RWPE1 (cell line): Measurements from ENCODE around the gene BPIFA3.

Experiments used
- CTCF ChIA-PET: fragments of 350-600 bp; sonication (Branson Sonifier 250); formaldehyde crosslinking; extraction: SDS; loops from one replicate; lab custom pipeline; 2021; lab: Yijun Ruan, JAX
- POLR2A ChIA-PET: fragments of 400-600 bp; formaldehyde crosslinking; extraction: SDS; loops from one replicate; lab custom pipeline; 2020; ENCODE audit warnings: antibody characterized with exemption; ENCODE audit not compliant: low non-redundant PET; lab: Yijun Ruan, JAX
- DNase-seq: peaks from one replicate; pipeline ENCODE4 v3.0.0; 2012; ENCODE audit warnings: low spot score
- H3K27ac ChIP-seq: fragments of 450-650 bp; 2 replicates; pipeline ENCODE4 v1.5.1; 2017
- TF ChIP-seq, protein P1 (sequence below): fragments of 450-650 bp; conservative IDR thresholded peaks from 2 replicates; pipeline ENCODE4 v1.5.1; 2017; ENCODE audit warnings: low read depth, mild to moderate bottlenecking

The BPIFA3 gene

DNA sequence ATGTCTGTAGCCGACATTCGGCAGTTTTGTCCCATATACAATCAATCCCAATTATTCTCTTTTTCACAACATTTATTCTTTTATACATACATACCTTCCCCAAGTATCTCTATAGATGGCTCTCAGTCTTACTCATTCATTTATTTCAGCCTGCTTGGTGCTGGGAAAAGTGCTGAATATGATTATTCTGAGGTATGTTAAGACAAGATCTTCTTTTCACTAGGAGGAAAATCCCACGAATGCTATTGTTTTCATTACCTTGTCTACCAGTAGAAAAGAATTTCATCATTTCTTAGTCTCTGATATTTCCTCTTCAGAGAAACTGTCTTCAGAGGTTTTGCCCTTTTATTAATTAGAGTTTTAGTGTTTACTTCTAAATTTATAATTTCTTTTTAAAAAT, 13.7 kb upstream of the BPIFA3 start:
- no peak for DNase-seq
- POLR2A ChIA-PET, result interaction anchor here (0.7 kb wide), 1 partner anchor 291 kb away, joined by 3 read pairs; no protein-coding TSS in a partner anchor

DNA sequence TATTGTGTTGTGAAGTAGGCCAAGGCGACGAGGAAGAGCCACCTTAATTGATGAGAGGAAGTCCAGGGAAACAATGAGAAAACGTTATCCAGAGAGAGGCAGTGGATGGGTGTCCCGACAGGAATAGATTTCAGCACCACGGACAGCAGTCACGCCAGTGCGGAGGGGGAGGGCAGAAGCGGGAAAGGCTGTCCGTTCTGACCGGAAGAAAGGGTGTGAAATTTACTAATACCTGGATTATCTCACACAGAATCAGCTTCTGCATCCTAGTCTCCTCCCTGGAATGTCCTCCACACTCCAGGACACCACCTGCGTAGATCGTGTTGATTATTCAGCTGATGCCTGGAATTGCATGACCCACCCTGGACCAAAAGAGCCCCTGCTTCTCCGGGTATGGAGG, 7.4 kb upstream of the BPIFA3 start:
- CTCF ChIA-PET, result interaction anchor here (0.6 kb wide), 1 partner anchor 18 kb away, joined by 3 read pairs; no protein-coding TSS in a partner anchor
- DNase-seq, result peak; percentile 91
- no peak overlapping the region for H3K27ac ChIP-seq
- TF ChIP-seq, protein P1, sequence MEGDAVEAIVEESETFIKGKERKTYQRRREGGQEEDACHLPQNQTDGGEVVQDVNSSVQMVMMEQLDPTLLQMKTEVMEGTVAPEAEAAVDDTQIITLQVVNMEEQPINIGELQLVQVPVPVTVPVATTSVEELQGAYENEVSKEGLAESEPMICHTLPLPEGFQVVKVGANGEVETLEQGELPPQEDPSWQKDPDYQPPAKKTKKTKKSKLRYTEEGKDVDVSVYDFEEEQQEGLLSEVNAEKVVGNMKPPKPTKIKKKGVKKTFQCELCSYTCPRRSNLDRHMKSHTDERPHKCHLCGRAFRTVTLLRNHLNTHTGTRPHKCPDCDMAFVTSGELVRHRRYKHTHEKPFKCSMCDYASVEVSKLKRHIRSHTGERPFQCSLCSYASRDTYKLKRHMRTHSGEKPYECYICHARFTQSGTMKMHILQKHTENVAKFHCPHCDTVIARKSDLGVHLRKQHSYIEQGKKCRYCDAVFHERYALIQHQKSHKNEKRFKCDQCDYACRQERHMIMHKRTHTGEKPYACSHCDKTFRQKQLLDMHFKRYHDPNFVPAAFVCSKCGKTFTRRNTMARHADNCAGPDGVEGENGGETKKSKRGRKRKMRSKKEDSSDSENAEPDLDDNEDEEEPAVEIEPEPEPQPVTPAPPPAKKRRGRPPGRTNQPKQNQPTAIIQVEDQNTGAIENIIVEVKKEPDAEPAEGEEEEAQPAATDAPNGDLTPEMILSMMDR, result no peak
- POLR2A ChIA-PET, result no interaction called here

More for the DNA sequence above, 13.7 kb upstream of the BPIFA3 start:
- no peak overlapping the region for H3K27ac ChIP-seq
- CTCF ChIA-PET, result no interaction called here
- TF ChIP-seq, protein P1, result no peak

DNA sequence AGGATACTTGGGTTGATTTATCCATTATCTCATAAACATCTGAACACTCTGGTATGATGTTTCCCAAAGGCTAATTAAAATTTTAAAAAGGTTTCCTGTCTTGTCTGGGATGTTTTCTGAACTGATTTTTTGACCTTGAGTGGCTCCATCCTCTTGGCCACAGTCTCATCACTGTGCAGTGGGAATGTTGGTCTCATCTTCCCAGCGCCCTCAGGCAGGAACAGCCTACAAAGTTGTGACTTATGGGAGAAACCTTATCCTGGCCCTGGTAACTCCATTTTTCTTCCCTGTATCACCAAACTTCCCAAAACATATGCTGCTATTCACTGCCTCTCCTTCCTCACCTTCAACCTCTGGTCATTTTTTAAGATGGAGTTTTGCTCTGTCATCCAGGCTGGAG, 6.8 kb upstream of the BPIFA3 start:
- ChIA-PET POLR2A (interaction anchor here (0.6 kb wide), 1 partner anchor 52 kb away, joined by 4 read pairs; no protein-coding TSS in a partner anchor), CTCF (interaction anchor here (0.6 kb wide), 1 partner anchor 19 kb away, joined by 3 read pairs; no protein-coding TSS in a partner anchor)
- DNase-seq, result no peak
- H3K27ac ChIP-seq, result no peak overlapping the region
- TF ChIP-seq, protein P1, result no peak

DNA sequence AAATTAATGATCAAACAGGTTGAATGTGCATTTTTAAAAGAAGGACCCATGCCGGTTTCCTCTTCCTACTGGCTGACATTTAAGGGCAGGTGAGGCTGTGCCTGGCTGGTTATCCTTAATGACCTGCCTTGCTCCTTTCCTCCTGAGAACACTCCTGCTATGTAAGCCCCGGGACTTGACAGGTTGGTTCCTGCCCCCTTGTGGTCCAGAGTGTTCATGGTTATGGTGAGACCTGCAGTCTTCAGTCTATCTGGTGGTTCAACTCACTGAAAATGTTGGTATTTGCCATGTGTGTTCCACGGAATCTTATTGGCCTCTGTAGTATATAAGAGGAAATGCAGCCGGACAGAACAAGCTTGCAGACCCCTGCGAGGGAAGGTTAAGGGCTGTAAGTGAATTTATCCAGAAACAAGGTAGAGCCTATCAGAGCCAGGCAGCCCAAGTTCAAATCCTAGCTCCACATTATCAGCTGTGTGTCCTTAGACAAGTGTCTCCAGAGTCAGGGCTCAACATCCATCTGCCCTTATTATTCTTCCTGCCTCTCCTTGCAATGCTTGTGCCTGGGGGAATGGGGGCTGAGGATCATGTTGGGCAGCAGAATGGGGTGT, 5.2 kb upstream of the BPIFA3 start:
- CTCF ChIA-PET, result interaction anchor here (0.5 to 1.2 kb wide), 14 partner anchors 9 to 1079 kb away, joined by 3 to 6 read pairs (median 4); no protein-coding TSS in a partner anchor
- POLR2A ChIA-PET, result no interaction called here
- peak; percentile 85 for DNase-seq
- H3K27ac ChIP-seq, result no peak overlapping the region
- TF ChIP-seq, protein P1, result peak; percentile 55

DNA sequence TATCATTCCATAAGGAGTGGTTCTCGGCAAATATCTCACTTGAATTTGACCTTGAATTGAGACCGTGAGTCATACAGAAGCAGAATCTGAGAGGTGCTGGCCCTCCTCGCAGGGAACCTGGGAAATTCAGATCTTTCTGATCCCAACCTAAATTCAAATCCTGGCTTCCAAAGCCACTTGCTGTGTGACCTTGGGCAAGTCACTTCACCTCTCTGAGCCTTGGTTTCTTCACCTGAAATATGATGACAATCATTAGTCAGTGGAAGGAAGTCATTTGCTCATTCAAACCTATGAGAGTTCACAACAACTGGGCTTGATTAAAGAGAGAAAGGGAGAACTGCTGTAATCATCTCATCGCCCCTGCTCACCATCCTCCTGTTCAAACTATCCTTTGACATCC, 7.2 kb downstream of the BPIFA3 start:
- H3K27ac ChIP-seq, result no peak overlapping the region
- TF ChIP-seq, protein P1, result no peak
- DNase-seq, result no peak
- ChIA-PET POLR2A (no interaction called here), CTCF (interaction anchor here (1.2 kb wide), 1 partner anchor 34 kb away, joined by 3 read pairs; no protein-coding TSS in a partner anchor)

DNA sequence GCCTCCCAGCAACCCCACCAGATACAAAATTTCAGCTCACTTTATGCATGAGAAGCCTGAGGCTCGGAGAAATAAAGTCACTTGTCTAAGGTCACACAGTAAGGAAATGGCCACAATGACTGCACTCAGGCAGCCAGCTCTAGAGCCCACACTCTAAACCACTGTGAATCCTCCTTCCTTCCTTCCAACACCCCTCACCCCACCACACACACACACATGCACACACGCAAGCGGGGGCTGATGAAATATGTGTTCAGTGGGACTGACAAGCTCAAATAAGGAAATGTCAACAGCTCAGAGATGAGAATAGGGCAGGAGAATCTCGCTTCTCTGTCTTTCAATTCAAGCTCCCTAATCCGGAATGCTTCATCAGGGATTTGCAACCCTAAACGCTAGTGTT, 12.7 kb downstream of the BPIFA3 start:
- TF ChIP-seq, protein P1, result no peak
- H3K27ac ChIP-seq, result no peak overlapping the region
- no peak for DNase-seq
- POLR2A ChIA-PET, result no interaction called here
- CTCF ChIA-PET, result interaction anchor here (0.6 to 1.3 kb wide), 3 partner anchors 10 to 1313 kb away, joined by 3 to 4 read pairs (median 4); no protein-coding TSS in a partner anchor
